ENCODE measurements around the gene TMCO2.

The TMCO2 gene

DNA sequence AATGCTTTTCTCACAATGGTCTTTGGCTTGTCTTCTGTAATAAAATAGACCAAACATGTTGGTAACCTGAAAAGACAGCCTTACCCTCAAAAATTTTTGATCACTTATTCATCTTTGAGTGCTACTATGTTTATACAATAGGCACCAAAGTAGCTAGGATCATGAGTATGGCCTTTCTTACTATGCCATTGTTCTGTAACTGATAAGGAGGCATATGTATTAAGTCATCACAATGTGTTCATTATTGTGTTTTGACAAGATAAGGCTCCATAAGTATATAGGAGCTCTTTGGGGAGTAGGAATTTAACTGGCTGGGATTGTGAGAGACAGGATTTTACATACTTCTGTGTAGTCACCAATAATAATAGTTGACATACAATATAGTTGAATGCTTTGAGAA lies 675 bp downstream of the TMCO2 start:
- no peak overlapping the region for H3K4me3 ChIP-seq (ENCODE audit: low read length)
- H3K4me1 ChIP-seq (ENCODE audit: control insufficient read depth, low read length) = no peaks in the 10 kb centered on the region
- 0 out of 2 replicates have a peak, but pooled peaks cover 2% of the 10 kb centered on the region for H3F3A ChIP-seq (ENCODE audit: control insufficient read depth, insufficient read depth)
- H3K36me3 ChIP-seq (ENCODE audit: control insufficient read depth, low read length) = no peaks in the 10 kb centered on the region
- H3K9me2 ChIP-seq (replicated peaks; ENCODE audit: control insufficient read depth, low read length) = no peaks in the 10 kb centered on the region
- H3K27ac ChIP-seq (ENCODE audit: low read depth, low read length) = no peak overlapping the region
- no peak overlapping the region for H3K4me2 ChIP-seq (ENCODE audit: low read length)
- TF ChIP-seq EZH2phosphoT487 (IDR thresholded peaks at IDR 0.05; ENCODE audit: borderline replicate concordance, low read length) = no peak
- TF ChIP-seq, protein P1, sequence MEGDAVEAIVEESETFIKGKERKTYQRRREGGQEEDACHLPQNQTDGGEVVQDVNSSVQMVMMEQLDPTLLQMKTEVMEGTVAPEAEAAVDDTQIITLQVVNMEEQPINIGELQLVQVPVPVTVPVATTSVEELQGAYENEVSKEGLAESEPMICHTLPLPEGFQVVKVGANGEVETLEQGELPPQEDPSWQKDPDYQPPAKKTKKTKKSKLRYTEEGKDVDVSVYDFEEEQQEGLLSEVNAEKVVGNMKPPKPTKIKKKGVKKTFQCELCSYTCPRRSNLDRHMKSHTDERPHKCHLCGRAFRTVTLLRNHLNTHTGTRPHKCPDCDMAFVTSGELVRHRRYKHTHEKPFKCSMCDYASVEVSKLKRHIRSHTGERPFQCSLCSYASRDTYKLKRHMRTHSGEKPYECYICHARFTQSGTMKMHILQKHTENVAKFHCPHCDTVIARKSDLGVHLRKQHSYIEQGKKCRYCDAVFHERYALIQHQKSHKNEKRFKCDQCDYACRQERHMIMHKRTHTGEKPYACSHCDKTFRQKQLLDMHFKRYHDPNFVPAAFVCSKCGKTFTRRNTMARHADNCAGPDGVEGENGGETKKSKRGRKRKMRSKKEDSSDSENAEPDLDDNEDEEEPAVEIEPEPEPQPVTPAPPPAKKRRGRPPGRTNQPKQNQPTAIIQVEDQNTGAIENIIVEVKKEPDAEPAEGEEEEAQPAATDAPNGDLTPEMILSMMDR (IDR thresholded peaks at IDR 0.05; ENCODE audit: low read depth, low read length, poor library complexity, severe bottlenecking) = no peak
- H4K20me1 ChIP-seq (ENCODE audit: control insufficient read depth, insufficient read depth, low read depth, low read length) = no peaks in the 10 kb centered on the region
- no peaks in the 10 kb centered on the region for H3K9me3 ChIP-seq (ENCODE audit: control insufficient read depth, insufficient read depth, low read length)
- H3K79me2 ChIP-seq (ENCODE audit: control insufficient read depth, low read length) = no peaks in the 10 kb centered on the region
- no peaks in the 10 kb centered on the region for H3K27me3 ChIP-seq (ENCODE audit: control insufficient read depth, low read length)

DNA sequence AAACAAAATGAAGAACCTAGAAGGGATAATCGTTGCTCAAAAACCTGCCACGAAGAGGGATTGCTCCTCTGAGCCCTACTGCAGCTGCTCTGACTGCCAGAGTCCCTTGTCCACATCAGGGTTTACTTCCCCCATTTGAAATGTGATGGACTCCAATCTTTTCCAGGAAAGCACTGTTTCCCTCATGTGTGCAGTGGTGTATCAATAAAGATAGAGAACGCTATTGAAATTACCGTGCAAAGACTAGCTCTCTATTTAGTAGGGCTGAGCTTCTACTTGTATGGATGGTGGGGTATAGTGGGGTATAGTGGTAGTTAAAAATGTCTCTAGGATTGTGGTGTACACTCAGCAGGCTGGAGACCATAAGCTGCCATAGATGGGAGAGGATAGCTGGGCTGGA lies 3.7 kb downstream of the TMCO2 start:
- Histone ChIP-seq H3K4me1 (ENCODE audit: control insufficient read depth, low read length) (peaks cover 6% of the 10 kb centered on the region), H3F3A (ENCODE audit: control insufficient read depth, insufficient read depth) (0 out of 2 replicates have a peak, but pooled peaks cover 2% of the 10 kb centered on the region), H4K20me1 (ENCODE audit: control insufficient read depth, insufficient read depth, low read depth, low read length) (no peaks in the 10 kb centered on the region), H3K27ac (ENCODE audit: low read depth, low read length) (no peak overlapping the region), H3K9me3 (ENCODE audit: control insufficient read depth, insufficient read depth, low read length) (no peaks in the 10 kb centered on the region), H3K9me2 (replicated peaks; ENCODE audit: control insufficient read depth, low read length) (no peaks in the 10 kb centered on the region), H3K4me2 (ENCODE audit: low read length) (no peak overlapping the region), H3K27me3 (ENCODE audit: control insufficient read depth, low read length) (no peaks in the 10 kb centered on the region), H3K79me2 (ENCODE audit: control insufficient read depth, low read length) (peaks cover 14% of the 10 kb centered on the region), H3K36me3 (ENCODE audit: control insufficient read depth, low read length) (peaks cover under 1% of the 10 kb centered on the region), H3K4me3 (ENCODE audit: low read length) (no peak overlapping the region)
- TF ChIP-seq, protein P1 (IDR thresholded peaks at IDR 0.05; ENCODE audit: low read depth, low read length, poor library complexity, severe bottlenecking) = no peak
- TF ChIP-seq EZH2phosphoT487 (IDR thresholded peaks at IDR 0.05; ENCODE audit: borderline replicate concordance, low read length) = no peak

DNA sequence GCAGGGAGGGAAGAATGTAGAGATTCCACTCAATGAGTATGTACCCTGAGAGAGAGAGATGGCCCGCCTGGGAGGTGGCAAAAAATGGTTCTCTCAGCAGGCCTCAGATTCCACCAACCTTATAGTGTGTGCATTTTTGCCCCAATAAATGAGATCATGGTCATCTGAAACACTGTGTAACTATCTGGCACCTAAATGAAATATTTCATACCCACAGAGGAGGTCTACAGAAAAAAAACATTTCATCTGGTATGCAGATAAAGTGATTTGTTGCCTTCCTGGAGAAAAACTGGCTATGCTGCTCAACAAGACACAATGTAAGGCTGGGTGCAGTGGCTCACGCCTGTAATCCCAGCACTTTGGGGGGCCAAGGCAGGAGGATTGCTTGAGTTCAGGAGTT lies 4.9 kb downstream of the TMCO2 start:
- TF ChIP-seq EZH2phosphoT487 (IDR thresholded peaks at IDR 0.05; ENCODE audit: borderline replicate concordance, low read length) = no peak
- TF ChIP-seq, protein P1 (IDR thresholded peaks at IDR 0.05; ENCODE audit: low read depth, low read length, poor library complexity, severe bottlenecking) = no peak
- Histone ChIP-seq H3K9me3 (ENCODE audit: control insufficient read depth, insufficient read depth, low read length) (no peaks in the 10 kb centered on the region), H3K4me2 (ENCODE audit: low read length) (no peak overlapping the region), H3K36me3 (ENCODE audit: control insufficient read depth, low read length) (peaks cover 8% of the 10 kb centered on the region), H3K4me1 (ENCODE audit: control insufficient read depth, low read length) (peaks cover 11% of the 10 kb centered on the region), H4K20me1 (ENCODE audit: control insufficient read depth, insufficient read depth, low read depth, low read length) (no peaks in the 10 kb centered on the region), H3K9me2 (replicated peaks; ENCODE audit: control insufficient read depth, low read length) (no peaks in the 10 kb centered on the region), H3F3A (ENCODE audit: control insufficient read depth, insufficient read depth) (peaks cover 3% of the 10 kb centered on the region), H3K4me3 (ENCODE audit: low read length) (no peak overlapping the region), H3K79me2 (ENCODE audit: control insufficient read depth, low read length) (peaks cover 25% of the 10 kb centered on the region), H3K27me3 (ENCODE audit: control insufficient read depth, low read length) (no peaks in the 10 kb centered on the region), H3K27ac (ENCODE audit: low read depth, low read length) (no peak overlapping the region)
